ENCODE measurements around the gene TBC1D22A.
"Not testable (repeated sequence)": the region's sequence is repeated elsewhere in the genome, so short reads cannot be mapped to it uniquely, and the experiment has no call there.

Gene TBC1D22A

GRCh38 chr22:47116426-47117341 lies 354.2 kb downstream of the TBC1D22A start:
- TF ChIP-seq CTCF (IDR thresholded peaks at IDR 0.05; ENCODE audit: low read depth, low read length): no peak

DNA sequence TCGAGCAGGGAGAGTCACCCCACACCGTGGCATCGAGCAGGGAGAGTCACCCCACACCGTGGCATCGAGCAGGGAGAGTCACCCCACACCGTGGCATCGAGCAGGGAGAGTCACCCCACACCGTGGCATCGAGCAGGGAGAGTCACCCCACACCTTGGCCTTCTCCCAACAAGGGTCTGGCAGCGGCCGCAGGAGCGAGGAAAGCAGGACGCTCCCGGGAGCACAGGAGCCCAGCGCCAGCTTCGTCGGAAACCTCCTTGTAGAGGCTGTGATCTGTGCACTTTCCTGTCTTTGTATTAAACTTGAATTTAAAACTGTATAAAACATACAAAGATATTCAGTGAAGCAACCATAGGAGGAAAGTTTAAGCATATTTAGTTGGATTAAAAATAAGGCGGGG lies 355.0 kb downstream of the TBC1D22A start:
- not testable (repeated sequence) for H3K4me3 ChIP-seq (ENCODE audit: low read depth, low read length)

More at GRCh38 chr22:47116426-47117341, 354.2 kb downstream of the TBC1D22A start:
- no peak overlapping the region for H3K4me3 ChIP-seq (ENCODE audit: low read depth, low read length)

- H3K4me3 ChIP-seq (ENCODE audit: low read depth, low read length): no peak overlapping the region
- TF ChIP-seq CTCF (IDR thresholded peaks at IDR 0.05; ENCODE audit: low read depth, low read length): no peak
Observed at GRCh38 chr22:47119181-47119580, 356.7 kb downstream of the TBC1D22A start.

DNA sequence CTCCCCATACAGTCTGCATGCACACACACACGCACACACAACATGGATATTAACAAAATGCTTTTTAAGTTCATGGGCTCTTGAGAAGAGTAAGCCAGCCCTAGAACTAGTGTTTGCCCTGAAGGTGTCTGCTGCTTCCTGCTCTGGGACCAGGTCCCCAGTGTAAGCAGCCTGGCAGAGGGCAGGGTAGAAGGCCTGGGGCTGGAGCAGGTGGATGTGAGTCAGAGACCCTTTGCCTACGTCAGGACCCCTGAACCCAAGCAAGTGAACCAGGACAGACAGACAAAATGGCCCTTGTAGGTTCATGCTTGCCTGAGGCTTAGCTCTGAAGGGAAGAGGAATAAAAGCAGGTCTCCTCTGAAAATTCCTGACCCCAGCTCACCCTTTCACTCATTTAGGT lies 357.9 kb downstream of the TBC1D22A start:
- no peak overlapping the region for H3K4me3 ChIP-seq (ENCODE audit: low read depth, low read length)
- no peak for TF ChIP-seq CTCF (IDR thresholded peaks at IDR 0.05; ENCODE audit: low read depth, low read length)

DNA sequence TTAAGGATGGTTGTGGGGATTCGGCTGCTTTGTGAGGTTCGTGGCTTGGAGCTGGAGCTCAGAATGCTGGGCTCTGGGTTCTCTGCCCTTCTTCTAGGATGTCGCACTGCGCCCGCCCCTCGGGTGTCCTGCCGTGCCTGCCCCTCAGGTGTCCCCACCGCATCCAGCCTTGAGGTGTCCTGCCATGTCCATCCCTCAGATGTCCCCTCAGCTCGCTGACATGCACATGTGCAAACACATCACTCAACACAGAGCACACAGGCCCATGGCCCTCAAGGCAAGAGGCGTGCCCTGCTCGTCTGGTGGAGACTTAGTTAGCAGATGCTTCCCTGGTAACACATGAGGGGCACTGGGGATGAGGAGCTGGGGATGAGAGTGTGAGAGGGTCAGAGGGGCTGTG lies 359.3 kb downstream of the TBC1D22A start:
- TF ChIP-seq CTCF (IDR thresholded peaks at IDR 0.05; ENCODE audit: low read depth, low read length): no peak

GRCh38 chr22:47122441-47123000 lies 360.1 kb downstream of the TBC1D22A start:
- no peak overlapping the region for H3K4me3 ChIP-seq (ENCODE audit: low read depth, low read length)

More for the DNA sequence above, 359.3 kb downstream of the TBC1D22A start:
- no peak overlapping the region for H3K4me3 ChIP-seq (ENCODE audit: low read depth, low read length)

More at GRCh38 chr22:47122441-47123000, 360.1 kb downstream of the TBC1D22A start:
- no peak for TF ChIP-seq CTCF (IDR thresholded peaks at IDR 0.05; ENCODE audit: low read depth, low read length)

Data from WI38 (cell line).